8988T (cell line): ENCODE data around the gene MTMR2.

Experiments
- DNase-seq: peaks from one replicate; pipeline ENCODE4 v3.0.0; 2011

MTMR2 gene

DNA sequence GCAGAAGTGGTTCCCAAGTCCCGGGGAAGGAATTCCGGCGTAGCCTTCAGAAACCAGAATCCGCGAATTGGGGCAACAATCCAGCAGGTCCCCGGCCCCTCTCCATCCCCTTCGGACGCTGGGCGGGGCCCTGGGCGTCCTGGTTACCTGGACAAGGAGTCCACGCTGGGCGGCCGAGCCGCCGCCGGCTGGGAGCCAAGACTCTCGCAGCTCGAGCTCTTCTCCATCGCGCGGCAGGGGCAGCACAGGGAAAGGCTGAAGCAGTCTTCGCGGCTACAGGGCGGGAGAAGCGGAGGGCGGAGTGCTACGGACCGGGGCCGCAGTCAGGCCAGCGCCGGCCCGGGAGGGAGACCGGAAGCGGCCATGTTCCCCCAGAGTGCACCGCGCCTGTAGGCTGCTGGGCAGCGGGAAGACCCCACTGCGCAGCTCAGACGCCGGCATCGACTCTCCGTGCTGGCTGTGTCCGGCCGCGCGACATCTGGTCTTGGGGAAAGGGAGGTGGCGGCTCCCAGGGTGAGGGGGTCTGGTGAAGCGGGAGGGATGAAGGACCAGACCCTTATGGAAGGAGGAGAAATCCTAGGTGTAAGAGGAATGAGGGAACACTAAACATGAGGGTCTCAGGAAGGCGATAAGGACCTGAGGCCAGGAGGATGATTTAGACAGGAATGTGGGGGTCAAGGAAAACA, at the start of gene MTMR2:
Gene MTMR2 (minus strand): TSS at position 380 of the 686 bp plus-strand sequence. CDS start 153 bp downstream, at position 227.
- DNase-seq = peak; percentile 59

DNA sequence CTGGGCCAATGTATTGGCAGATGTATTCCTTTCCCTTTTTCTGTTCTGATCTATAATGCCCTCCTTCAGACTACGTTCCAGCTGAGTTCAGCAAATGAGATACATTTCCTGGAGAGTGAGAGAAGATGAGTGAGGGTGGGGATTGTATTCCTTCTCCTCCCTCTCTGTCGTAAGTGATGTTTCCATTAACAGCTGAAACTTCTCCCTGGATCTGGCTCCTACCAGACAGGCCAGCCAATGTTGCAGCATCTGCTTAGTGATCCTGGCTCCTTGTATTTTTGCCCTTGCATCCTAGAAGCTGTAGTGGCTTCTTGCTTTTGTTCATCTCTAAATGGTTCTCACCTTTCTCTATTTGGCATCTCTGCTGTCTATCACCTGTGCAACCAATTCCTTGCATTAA, 48.2 kb upstream of the MTMR2 start:
- DNase-seq = no peak

DNA sequence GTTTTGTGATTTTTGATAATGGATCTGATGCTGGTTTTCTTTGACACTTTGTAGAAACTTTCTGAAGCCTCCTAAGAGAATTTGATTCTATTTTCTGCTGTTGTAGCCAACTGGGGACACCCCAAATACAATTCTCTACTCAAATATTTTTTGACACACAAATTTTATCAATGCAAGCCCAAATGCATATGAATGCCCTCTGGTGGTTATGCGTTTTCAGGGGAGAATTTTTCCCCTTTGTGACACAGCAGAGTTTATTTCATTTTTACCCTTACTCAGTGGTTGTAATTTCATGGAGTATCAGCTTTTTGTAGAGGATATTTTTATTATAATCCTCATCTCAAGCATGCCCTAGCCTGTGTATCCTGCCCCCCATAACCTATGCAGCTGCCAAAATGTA, 44.7 kb upstream of the MTMR2 start:
- peak; percentile 14 for DNase-seq

DNA sequence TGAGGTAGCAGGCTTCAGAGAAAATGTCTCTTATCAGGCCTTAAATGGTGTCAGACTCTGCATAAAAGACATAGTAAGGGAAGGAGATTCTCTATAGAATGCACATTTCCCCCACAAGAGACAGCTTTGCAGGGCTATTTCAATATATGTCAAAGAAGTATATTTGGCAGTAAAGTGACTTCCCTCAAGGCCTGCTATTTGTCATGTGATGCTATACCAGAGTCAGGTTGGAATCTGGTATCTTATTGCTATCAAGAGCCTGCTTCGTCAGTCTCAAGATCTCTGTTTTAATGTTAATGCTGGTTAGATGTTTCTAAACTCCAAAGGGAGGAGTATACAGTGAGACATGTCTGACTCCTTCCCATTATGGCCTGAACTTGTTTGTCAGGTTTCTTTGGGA, 40.4 kb upstream of the MTMR2 start:
- no peak for DNase-seq

DNA sequence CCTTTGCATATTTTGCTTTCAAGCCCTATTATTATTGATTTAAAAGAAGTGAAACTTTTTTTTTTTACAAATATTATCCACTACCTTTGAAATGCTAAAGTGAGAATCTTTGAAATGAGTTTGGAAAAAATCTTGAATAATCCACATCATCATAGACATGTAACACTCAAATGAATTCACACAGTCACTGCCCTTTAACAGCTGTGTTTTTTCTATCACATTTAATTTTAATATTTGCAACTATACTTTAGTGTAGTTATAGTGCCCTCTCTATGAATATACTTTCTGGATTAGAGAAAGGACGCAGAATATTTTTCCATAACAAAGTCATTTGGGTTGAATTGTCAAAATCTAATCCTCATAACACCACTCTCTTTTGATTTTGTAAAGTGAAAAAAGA, 37.9 kb upstream of the MTMR2 start:
- DNase-seq = no peak

DNA sequence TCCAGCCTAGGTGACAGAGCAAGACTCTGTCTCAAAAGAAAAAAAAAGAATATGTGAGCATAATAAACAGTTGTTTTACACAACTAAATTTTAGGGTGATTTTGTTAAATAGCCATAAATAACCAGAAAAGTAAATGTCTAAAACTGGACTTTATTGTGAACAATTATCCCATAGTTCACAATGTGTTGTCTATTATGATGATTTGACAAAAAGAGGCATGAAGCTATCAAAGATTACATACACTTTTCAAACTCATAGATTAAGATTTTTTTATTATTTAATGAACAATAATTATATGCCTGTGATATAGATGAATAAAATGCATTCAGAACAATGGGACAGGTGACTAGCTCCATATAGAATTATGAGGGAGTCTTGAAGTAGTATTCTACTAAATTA, 27.0 kb upstream of the MTMR2 start:
- DNase-seq = no peak

DNA sequence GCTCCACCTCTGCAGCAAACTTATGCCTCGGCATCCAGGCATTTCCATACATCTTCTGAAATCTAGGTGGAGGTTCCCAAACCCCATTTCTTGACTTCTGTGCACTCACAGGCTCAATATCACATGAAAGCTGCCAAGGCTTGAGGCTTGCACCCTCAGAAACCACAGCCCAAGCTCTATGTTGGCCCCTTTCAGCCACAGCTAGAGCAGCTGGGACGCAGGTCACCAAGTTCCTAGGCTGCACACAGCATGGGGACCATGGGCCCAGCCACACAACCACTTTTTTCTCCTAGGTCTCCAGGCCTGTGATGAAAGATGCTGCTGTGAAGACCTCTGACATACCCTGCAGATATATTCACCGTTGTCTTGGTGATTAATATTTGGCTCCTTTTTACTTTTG, 24.7 kb upstream of the MTMR2 start:
- DNase-seq = no peak

DNA sequence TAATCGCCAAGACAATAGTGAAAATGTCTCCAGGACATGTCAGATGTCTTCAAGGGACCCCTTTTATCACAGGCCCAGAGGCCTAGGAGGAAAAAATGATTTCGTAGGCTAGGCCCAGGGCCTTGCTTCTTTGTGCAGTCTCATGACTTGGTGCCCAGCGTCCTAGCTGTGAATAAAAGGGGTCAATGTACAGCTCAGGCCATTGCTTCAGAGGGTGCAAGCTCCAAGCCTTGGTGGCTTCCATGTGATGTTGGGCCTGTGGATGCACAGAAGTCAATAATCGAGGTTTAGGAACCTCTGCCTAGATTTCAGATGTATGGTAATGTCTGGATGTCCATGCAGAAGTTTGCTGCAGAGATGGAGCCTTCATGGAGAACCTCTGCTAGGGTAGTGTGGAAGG, 20.7 kb upstream of the MTMR2 start:
- no peak for DNase-seq

DNA sequence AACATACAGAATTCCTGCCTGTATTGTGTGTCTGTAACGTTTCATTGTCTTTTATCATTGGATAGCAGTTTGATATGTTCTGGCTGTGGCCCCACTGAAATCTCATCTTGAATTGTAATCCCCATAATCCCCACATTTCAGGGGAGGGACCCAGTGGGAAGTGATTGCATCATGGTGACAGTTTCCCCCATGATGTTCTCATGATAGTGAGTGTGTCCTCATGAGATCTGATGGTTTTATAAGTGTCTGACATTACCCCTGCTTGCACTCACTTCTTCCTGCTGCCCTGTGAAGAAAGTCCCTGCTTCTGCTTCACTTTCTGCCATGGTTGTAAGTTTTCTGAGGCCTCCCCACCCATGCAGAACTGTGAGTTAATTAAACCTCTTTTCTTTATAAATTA, 19.6 kb upstream of the MTMR2 start:
- DNase-seq = no peak

DNA sequence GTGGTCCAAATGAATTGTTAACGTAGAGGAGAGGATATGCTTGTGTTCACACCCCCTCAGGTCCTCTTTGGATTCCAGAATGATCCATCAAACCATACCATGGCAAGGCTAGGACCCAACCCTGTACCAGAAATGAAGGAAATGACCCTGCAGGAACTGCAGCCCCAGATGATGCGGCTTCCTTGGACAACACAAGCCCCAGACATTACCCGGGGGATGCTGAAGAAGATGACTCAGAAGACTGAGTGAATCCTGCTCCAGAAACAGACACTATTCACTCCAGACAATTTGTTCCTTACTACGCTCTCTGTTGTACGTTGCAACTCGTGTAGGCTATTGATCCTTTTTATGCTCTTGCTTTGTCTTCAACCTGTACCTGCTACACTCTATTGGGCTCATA, 15.2 kb upstream of the MTMR2 start:
- no peak for DNase-seq

DNA sequence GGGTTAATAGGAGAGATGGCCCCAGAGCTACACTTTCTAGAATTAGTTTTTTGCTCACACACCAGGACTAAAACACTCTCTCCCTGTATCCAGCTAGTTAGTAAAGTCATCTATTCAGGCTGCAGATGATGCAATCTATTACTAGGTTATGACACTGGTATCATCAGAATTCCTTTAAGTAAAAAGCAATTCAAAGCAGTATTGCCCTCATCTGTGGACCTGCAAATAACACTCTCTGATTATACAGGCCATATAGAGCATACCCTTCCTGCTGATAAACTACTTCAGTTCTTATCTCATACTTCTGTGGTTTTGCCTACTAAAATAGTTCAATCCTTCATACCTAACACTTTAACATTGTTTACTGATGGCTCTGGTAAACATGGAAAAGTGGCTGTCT, 13.5 kb upstream of the MTMR2 start:
- no peak for DNase-seq

DNA sequence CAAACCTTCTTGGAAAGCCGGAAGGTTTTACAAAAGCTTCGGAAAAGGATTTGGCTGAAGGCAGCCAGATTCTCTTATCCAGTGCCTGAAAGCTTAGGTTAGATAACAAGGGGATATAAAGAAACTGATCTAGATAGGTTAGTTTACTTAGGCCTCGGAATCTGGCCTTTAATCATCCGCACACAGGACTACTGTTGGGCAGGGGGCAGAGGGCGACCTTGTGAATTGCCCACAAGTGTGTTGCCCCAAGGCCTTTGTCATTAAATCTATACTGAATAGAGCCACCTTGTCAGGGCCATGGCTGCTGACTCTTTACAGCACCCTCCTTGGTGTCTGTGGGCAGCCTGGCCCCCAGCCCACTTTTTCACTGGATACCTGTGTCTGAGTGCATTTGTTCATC, 9.7 kb upstream of the MTMR2 start:
- DNase-seq = no peak

DNA sequence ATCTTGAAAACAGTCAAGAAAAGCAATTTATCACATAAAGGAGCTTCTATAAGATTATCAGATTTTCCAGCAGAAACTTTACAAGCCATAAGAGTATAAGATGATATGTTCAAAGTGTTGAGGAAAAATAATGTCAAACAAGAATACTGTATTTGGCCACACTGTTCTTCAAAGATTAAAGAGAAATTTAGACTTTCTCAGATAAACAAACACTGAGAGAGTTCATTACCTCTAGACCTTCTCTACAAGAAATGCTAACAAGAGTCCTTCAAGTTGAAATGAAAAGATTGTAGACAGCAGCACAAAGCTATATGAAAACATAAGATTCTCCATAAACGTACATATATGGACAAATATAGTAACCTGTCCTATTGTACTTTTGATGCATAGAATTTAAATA, 8.0 kb upstream of the MTMR2 start:
- no peak for DNase-seq

DNA sequence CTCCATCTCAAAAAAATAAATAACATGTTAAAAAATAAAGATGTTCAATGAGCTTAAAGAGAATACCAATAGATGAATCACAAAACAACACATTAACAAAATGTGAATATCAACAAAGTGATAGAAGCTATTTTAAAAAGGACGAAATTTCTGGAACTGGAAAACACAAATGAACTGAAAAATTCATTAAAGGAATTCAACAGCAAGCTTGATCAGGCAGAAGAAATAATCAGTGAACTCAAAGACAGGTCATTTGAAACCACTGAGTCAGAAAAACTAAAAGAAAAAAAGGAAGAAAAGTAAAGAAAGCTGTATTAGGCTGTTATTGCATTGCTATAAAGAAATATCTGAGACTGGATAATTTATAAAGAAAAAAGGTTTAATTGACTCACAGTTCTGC, 7.0 kb upstream of the MTMR2 start:
- DNase-seq = no peak

DNA sequence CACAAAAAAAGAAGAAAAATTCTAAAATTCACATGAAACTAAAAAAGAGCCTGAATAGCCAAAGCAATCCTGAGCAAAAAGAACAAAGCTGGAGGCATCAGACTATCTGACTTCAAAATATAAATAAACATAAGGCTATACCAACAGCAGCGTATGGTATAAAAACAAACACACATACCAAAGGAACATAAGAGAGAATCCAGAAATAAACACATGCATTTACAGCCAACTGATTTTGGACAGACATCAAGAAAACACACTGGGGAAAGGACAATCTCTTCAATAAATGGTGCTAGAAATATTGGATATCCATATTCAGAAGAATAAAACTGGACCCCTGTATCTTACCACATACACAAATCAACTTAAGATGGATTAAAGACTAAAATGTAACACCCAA, 2.8 kb upstream of the MTMR2 start:
- DNase-seq = no peak

DNA sequence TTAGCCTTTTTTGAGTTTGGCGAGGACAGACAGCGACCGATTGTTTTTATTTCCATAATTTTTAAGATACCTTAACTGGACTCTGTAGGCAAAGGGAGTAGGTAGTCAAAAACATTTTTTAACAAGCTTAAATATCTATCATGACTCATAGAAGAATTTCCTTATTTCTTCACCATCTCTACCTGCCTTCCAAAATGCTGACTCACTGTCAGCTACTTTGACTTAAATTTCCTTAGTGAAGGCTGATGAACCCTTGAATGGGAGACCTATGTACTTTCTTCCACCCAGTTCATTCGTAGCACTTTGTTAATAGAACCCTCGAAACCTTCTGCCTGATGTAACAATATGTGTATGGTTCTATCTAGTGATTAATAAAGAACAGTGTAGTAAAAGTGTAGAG, 1.1 kb upstream of the MTMR2 start:
- no peak for DNase-seq

DNA sequence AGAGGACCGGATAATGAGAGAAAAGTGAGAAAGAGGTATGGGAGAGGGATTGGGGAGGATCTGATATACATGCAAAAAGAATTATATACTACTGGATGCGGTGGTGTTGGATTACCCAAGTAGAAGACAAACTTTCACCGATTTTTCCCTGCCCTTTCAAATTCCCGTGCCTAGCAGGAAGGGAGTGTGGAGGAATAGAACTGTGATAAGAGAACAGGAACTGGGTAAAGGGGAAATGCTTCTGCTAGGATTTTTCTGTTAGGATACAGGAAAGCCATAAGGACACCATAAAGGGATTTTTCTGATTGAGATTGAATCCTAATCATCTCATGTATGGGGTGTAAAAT, 480 bp upstream of the MTMR2 start:
- DNase-seq = no peak

DNA sequence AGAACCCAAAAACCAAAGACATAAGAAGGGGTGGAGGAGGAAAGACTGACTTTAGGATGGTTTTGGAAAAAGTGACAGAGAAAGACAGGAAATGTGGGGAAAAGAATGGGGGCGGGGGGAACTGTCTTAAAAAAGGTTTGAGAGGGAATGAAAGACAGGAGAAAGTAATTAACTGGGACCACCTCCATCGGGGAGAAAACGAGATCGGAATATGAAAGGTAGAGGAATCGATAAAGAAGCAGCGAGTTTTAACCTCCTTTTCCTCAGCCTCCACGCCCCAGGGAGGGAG, 524 bp downstream of the MTMR2 start:
- no peak for DNase-seq

DNA sequence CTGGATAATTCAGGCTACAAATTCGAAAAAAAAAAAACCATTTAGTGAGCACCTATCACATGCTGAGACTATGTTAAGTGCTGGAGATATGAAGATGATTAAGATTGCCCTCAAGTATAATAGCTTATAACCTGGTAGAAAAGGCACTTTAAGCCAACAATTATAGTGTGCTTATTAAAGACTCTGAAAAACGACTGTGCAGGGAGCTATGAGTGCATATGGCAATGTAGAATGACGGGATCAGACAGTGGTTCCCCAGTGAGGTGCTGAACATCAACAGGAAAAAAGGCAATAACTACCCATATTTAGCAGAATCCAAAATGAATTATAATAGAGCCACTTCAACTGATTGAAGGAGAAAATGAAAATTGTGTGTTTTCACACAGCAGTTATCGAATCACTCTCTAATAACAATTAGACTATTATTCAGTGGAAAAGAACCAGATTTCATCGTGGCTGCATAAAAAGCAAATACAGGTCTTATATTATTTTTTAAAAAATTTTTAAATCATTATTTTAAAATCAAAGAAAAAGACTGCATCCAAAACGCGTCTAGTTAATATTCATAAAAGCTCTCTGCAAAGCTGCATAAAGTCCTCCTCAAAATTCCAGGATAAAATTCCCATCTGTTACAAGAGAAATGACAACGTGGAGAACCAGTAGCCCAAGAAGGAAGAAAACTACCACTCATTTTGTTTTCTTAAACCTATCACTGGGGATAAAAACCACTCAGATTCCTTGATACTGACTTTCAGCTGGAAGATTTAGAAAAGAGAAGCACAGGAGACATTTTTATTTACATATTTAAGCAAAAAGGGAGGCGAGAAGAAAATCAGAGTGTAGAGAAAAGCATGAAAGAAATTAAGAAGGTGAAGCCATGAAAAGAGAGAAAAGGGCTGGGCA, 1.1 kb downstream of the MTMR2 start:
- no peak for DNase-seq

DNA sequence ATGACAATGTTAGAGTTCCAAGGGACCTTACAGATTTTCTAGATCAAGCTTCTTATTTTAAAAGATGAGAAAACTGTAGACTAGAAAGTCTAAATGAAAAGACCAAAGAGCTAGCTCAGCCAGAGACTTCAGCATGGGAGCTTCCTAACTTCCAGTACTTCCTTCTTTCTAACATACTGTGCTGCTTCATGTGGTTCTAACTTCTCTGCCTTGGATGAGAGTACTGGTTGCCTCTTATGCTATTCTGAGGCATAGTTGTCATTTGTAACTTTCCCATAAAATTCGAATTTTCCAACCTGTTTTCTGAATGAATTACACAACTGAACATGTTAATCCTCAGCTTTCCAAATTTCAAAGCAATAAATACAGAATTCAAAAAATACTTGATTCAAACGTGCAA, 1.8 kb downstream of the MTMR2 start:
- no peak for DNase-seq

DNA sequence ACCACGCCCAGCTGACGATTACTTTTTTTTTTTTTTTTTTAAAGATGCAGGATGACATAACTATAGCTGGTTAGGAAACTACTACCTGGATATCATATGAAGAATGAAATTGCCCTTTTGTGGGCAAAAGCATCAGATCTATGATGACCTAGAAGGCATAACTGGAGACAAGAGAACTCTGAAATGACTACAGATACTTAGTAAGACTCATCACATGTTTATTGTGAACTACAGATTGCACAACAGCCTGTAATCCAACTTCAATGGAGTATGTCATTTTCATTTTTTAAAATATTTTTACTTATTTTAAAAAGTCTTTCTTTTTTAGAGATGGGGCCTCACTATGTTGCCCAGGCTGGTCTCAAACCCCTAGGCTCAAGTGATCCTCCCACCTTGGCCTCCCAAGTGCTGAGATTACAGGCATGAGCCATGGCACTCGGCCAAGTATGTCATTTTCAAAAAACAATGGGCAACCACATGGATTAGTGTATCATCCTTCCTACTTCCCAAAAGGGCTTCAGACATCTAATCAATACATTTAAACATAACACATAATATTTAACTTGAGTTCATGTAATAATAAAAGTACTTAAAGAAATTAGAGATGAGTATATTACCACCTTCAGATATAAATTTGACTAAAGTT, 3.3 kb downstream of the MTMR2 start:
- DNase-seq = no peak

DNA sequence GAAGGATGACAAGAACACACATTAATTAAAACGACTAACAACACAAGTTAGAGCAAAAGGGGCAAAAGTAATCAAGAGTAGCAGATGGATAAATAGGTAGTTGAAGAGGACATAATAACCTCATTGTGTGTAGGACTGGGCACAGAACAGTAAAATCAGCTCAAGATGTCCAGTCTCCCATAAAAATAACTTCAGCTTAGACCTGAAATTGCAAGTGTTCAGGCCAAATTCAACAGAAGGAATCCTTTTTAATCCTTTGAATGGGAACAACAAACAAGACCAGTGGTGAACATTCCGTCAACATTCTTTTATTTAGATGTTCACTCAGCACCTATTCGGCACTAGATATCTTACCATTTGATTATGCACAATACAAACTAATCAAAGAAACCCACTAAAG, 4.4 kb downstream of the MTMR2 start:
- no peak for DNase-seq

DNA sequence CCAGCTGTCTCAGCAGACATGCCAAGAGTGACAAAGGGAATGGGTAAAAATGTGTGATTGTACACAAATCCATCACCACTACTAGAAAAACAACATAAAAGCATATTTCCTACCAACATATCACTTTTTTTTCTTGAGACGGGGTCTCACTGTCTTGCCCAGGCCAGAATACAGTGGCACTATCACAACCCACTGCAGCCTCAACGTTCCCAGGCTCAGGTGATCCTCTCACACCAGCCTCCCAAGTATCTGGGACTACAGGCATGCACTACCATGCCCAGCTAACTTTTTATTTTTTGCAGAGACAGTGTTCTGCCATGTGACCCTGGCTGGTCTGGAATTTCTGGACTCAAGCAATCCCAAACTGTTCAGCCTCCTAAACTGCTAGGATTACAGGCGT, 5.2 kb downstream of the MTMR2 start:
- no peak for DNase-seq

DNA sequence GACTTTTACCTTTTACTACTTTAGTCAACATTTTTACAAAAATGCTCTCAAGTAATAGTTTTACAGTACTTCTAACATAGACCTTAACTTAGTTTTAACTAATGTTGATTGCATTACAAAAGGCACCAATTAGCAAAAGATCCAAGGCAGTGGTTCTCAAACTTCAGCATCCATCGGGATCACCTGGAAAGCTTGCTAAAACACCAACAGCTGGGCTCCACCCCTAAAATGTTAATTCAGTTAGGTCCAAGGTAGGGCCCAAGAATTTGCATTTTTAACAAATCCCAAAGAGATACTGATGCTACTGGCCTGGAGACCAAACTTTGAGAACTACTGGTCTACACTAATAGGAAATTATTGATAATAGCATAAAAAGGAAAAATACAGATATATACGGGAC, 5.9 kb downstream of the MTMR2 start:
- no peak for DNase-seq
